Stimulated activated naive CD4-positive, alpha-beta T cell treated with Interleukin-2 at 50 U/mL for 16 hours (primary cell): ENCODE data around the gene MYLK2.
A peak's percentile ranks its signal among the peaks of the same experiment; 100 is the strongest.

Experiments used
- DNase-seq: peaks from one replicate; lab custom pipeline; 2025; lab: John Stamatoyannopoulos, UW

Gene MYLK2

DNA sequence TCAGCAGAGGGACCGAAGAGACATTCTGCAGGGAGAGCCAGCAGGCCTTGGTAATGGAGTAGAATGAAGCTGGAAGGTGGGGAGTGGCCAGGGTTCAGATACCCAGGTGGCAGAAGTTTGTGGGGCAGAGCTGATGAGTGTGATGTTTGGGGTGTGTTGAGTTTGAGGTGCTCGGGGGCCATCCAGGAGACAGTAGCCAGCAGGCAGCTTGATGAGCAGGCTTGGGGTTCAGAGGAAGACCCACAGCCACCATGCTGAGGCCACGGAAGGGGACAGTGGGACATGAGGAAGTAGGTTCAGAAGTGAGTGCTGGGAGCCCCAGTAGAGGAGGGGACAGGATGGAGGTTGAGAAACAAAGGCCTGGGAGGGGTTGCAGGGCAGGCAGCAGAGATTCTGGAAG, 37.4 kb downstream of the MYLK2 start:
- no peak for DNase-seq

- DNase-seq = no peak
These were observed 39.0 kb downstream of the MYLK2 start for GRCh38 chr20:31857861-31858759.

- DNase-seq = no peak
These were observed 39.6 kb downstream of the MYLK2 start for GRCh38 chr20:31858760-31859083.

GRCh38 chr20:31859266-31859997, 40.3 kb downstream of the MYLK2 start:
- DNase-seq = no peak

DNA sequence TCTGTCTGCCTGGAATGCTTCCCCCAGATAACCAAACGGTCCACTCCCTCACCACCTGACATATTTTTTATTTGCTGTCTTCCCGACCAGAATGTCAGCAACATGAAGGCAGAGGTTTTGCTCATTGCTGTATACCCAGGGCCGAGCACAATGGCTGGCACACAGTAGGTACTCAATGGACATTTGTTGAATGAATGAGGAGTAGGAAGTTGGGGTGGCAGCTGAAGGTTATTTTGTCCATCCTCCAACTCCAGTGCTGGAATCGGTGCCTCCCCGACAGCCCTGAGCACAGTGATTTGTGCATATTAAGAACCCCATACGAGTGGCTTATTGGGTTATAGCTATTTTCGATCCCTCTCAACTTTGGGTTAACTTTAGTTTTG, 40.8 kb downstream of the MYLK2 start:
- DNase-seq = no peak

- DNase-seq = no peak
These were observed 41.4 kb downstream of the MYLK2 start for GRCh38 chr20:31860390-31861134.

GRCh38 chr20:31861135-31861384, 41.9 kb downstream of the MYLK2 start:
- DNase-seq = no peak

GRCh38 chr20:31861385-31862156, 42.4 kb downstream of the MYLK2 start:
- DNase-seq = peak; percentile 69

GRCh38 chr20:31862157-31862470, 43.0 kb downstream of the MYLK2 start:
- DNase-seq = no peak

DNA sequence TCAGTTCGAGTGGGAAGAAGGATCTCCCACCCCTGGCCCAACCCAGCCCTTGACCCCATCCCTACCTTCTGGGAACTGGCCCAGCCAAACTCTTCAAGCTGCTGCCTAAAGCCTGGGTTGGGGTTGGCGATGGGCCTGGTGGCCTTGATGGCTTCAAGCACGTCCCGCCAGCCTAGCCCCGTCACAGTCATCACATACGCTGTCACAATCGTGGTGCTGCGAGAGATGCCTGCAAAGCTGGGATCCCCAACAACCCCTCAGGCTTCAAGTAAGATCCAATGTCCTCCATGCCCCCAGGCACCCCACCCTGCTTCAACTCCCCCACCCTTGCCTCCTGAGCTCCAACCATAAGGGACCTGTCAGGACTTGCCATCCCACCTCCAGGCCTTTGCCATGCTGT, 43.4 kb downstream of the MYLK2 start:
- DNase-seq = no peak

GRCh38 chr20:31863296-31864085, 44.3 kb downstream of the MYLK2 start:
- no peak for DNase-seq

GRCh38 chr20:31864521-31865400, 45.6 kb downstream of the MYLK2 start:
- no peak for DNase-seq

DNA sequence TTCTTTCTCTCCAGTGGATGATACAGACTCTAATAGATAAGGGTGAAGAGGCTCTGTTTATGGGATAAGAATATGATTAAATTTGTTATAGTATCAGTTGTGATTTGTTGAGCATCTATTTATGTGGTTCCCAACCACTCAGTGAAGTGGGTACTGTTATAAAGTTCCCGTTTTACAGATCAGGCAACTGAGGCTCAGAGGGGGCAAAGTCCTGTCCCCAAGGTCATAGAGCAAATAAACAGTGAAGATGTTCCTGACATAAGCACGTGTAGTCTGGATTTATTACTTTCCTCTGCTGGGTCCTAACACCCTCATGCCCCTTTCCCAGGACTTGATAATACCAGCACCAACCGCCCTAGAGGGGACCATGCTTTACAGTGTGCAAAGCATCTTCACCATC, 47.1 kb downstream of the MYLK2 start:
- DNase-seq = no peak

GRCh38 chr20:31868853-31869672, 49.9 kb downstream of the MYLK2 start:
- DNase-seq = no peak

DNA sequence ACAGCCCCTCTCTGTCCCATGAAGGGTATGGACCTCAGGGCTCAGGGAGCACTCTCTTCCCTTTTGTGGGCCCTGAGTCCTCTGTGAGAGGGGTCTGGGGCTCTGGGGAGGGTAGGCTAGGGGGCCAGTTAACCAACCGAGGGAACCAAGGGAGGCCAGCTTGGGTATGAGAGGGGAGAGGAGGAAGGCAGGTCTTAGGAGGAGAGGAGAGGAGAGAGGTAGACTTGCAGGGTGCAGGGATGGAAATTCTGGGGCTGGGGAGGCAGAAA, 50.5 kb downstream of the MYLK2 start:
- no peak for DNase-seq

GRCh38 chr20:31869942-31870725, 51.0 kb downstream of the MYLK2 start, which contains the start of the genes DUSP15 and TTLL9:
DUSP15 (minus strand) TSS chr20:31870527; CDS start chr20:31870337, 190 bp downstream.
TTLL9 (plus strand) TSS chr20:31870634; CDS start chr20:31871127, 493 bp downstream.
- no peak for DNase-seq

DNA sequence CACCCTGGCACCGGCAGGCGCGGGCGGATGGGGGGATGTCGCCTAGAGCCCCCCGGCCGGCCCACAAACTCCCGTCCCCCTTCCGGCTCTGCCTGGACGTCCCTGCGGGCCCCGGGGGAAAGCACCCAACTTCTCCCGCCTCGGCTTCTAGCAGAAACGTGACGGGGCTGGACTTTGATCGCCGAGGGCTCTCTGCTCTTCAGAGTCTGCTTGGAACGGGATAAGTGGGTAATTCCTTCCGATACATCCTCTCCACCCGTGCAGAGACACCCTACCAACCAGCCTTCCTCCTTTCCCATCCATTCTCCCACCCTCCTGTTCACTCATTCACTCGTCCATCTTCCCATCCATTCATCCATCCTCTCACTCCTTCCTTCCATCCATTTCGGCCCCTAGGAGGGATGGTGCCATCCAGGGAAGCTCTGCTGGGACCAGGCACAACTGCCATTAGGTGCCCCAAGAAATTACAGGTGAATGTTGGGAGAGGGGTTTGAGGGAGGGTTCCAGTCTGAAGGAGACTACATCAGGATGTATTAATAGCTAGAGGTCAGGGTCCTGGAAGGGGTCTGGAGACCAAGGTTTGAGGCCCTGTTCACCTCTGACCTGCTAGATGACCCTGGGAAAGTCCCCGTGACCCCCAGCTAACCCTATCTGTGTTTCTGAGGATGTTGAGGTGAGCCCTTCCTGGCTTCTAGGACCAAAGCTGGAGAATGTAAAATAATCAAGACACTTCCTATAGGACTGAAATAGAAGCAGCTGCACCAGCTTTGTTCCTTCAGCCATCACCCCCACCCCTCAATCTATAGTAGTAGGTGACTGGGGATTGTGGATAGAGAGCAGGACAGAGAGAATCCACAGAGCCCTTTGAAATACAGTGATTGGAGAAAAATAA, 51.8 kb downstream of the MYLK2 start:
- no peak for DNase-seq

- DNase-seq = no peak
These were observed 52.4 kb downstream of the MYLK2 start for GRCh38 chr20:31871618-31871954.
